Lower lobe of right lung (tissue), 2 donors: ENCODE data around the gene PTPN5. TPM values are rescaled to one million over a fixed set of nuclear protein-coding genes. Genes with fewer than 3 reads are reported as not detected.
A peak's percentile ranks its signal among the peaks of the same experiment; 100 is the strongest.

Experiments used
- ATAC-seq, 2 donors: fragments of 200-7000 bp; cut with Tn5 transposase; one replicate each; pipeline ENCODE4 v1.9.1; 2020 to 2022; ENCODE audit warnings: mild to moderate bottlenecking in 2 of 2, moderate library complexity in 2 of 2
- DNase-seq: peaks from one replicate; pipeline ENCODE4 v3.0.0-alpha.2; 2020
- H3K27ac ChIP-seq: fragments of 200-600 bp; one replicate; pipeline ENCODE4 v1.8.0; 2022
- H3K27me3 ChIP-seq: fragments of 200-600 bp; one replicate; pipeline ENCODE4 v1.8.0; 2022; ENCODE audit warnings: low read depth
- H3K36me3 ChIP-seq: fragments of 200-600 bp; one replicate; pipeline ENCODE4 v1.8.0; 2022; ENCODE audit warnings: mild to moderate bottlenecking
- H3K4me1 ChIP-seq: fragments of 200-600 bp; one replicate; pipeline ENCODE4 v1.8.0; 2022
- H3K4me3 ChIP-seq: fragments of 200-600 bp; one replicate; pipeline ENCODE4 v1.8.0; 2022; ENCODE audit warnings: mild to moderate bottlenecking
- H3K9me3 ChIP-seq: fragments of 200-600 bp; one replicate; pipeline ENCODE4 v1.8.0; 2022
- CTCF ChIP-seq: fragments of 200-600 bp; IDR thresholded peaks from one replicate; pipeline ENCODE4 v1.8.0; 2022; ENCODE audit warnings: antibody characterized with exemption, mild to moderate bottlenecking
- intact Hi-C: fragments of 100-400 bp; cut with DNase I; formaldehyde crosslinking; loops from one replicate; pipeline ENCODE4 v1.11.0; 2022
- total RNA-seq: library from RNA; stranded (reverse); fragmentation: NEBNext Ultra II Directional; extraction: Animal tissue kit (Norgen Biotek cat#: 25700); gene quantifications from one replicate; pipeline ENCODE4 v1.2.1, GENCODE V29; 2021
- donor health status: DM: no; HTN: yes; CAD: no; lungs with severe emphysema.

Gene PTPN5
- total RNA-seq, 1 donor from 2014 or later, result 0.80 TPM

- Histone ChIP-seq H3K36me3 (no peaks in the 10 kb centered on the region), H3K27me3 (no peaks in the 10 kb centered on the region), H3K9me3 (no peaks in the 10 kb centered on the region), H3K4me1 (peaks cover 18% of the 10 kb centered on the region), H3K27ac (peak overlapping the region; percentile 58), H3K4me3 (peak overlapping the region; percentile 68)
- TF ChIP-seq CTCF, result no peak
- intact Hi-C loops, result no loop called here
- DNase-seq (no peak), ATAC-seq (no peak)
These were observed 71.3 kb downstream of the PTPN5 start for GRCh38 chr11:18720091-18720807.

- H3K36me3 ChIP-seq, result no peaks in the 10 kb centered on the region
- intact Hi-C loops, result no loop called here
- no peak for TF ChIP-seq CTCF
- no peak for ATAC-seq
- H3K4me1 ChIP-seq, result peaks cover 1% of the 10 kb centered on the region
- DNase-seq, result no peak
- no peak overlapping the region for H3K27ac ChIP-seq
- H3K4me3 ChIP-seq, result no peak overlapping the region
- H3K27me3 ChIP-seq, result no peaks in the 10 kb centered on the region
- H3K9me3 ChIP-seq, result no peaks in the 10 kb centered on the region
These were observed 76.1 kb downstream of the PTPN5 start for GRCh38 chr11:18715476-18715875.

- Histone ChIP-seq H3K9me3 (no peaks in the 10 kb centered on the region), H3K4me3 (no peak overlapping the region), H3K27ac (no peak overlapping the region), H3K36me3 (no peaks in the 10 kb centered on the region), H3K27me3 (no peaks in the 10 kb centered on the region), H3K4me1 (no peaks in the 10 kb centered on the region)
- no peak for ATAC-seq
- DNase-seq, result no peak
- intact Hi-C loops, result no loop called here
- TF ChIP-seq CTCF, result no peak
These were observed 77.2 kb downstream of the PTPN5 start for GRCh38 chr11:18714443-18714780.

GRCh38 chr11:18713646-18714442, 77.8 kb downstream of the PTPN5 start:
- intact Hi-C loops, result no loop called here
- no peak for DNase-seq
- Histone ChIP-seq H3K9me3 (no peaks in the 10 kb centered on the region), H3K36me3 (no peaks in the 10 kb centered on the region), H3K27me3 (no peaks in the 10 kb centered on the region), H3K27ac (no peak overlapping the region), H3K4me3 (no peak overlapping the region), H3K4me1 (no peaks in the 10 kb centered on the region)
- no peak for ATAC-seq
- TF ChIP-seq CTCF, result no peak

- DNase-seq, result no peak
These were observed 81.1 kb downstream of the PTPN5 start for GRCh38 chr11:18710545-18710944.

More at GRCh38 chr11:18710545-18710944, 81.1 kb downstream of the PTPN5 start:
- no peak overlapping the region for H3K27ac ChIP-seq
- no peaks in the 10 kb centered on the region for H3K9me3 ChIP-seq
- peaks cover 6% of the 10 kb centered on the region for H3K4me1 ChIP-seq
- no peak for TF ChIP-seq CTCF
- no peaks in the 10 kb centered on the region for H3K27me3 ChIP-seq
- H3K4me3 ChIP-seq, result no peak overlapping the region
- intact Hi-C loops, result no loop called here
- ATAC-seq, result no peak
- H3K36me3 ChIP-seq, result no peaks in the 10 kb centered on the region
